HG02642 (cell line): Measurements from ENCODE around the gene DNAH2.

ENCODE experiments used
- ATAC-seq: cut with Tn5 transposase; IDR thresholded peaks from one replicate; pipeline ENCODE4 v1.9.1; 2021; ENCODE audit warnings: mild to moderate bottlenecking; ENCODE audit not compliant: unreplicated experiment, poor library complexity

Gene DNAH2

GRCh38 chr17:7716901-7717755 is at the start of gene DNAH2:
DNAH2 (plus strand) TSS chr17:7717744; CDS start chr17:7719735, 1,991 bp downstream.
- ATAC-seq = peak; percentile 48

GRCh38 chr17:7668482-7668881 is 49.1 kb upstream of the DNAH2 start:
- no peak for ATAC-seq

- ATAC-seq = no peak
Observed at GRCh38 chr17:7673239-7673638, 44.3 kb upstream of the DNAH2 start.

- no peak for ATAC-seq
Observed at GRCh38 chr17:7674934-7675333, 42.6 kb upstream of the DNAH2 start.

- no peak for ATAC-seq
Observed at GRCh38 chr17:7676533-7676932, 41.0 kb upstream of the DNAH2 start.

- no peak for ATAC-seq
Observed at GRCh38 chr17:7677388-7678067, 40.0 kb upstream of the DNAH2 start.

- ATAC-seq = no peak
Observed at GRCh38 chr17:7684851-7685532, 32.6 kb upstream of the DNAH2 start.

- ATAC-seq = peak; percentile 60
Observed at GRCh38 chr17:7685533-7686221, 31.9 kb upstream of the DNAH2 start.

GRCh38 chr17:7686222-7687071 is 31.1 kb upstream of the DNAH2 start:
- ATAC-seq = peak; percentile 54

GRCh38 chr17:7687072-7687907 is 30.3 kb upstream of the DNAH2 start, which contains the start of gene TP53:
TP53 (minus strand) TSS chr17:7687490; CDS start chr17:7676594, 10,896 bp downstream.
- ATAC-seq = peak; percentile 35

GRCh38 chr17:7687908-7688807 is 29.4 kb upstream of the DNAH2 start, which contains the start of gene WRAP53:
WRAP53 (plus strand) TSS chr17:7688477; CDS start chr17:7688649, 172 bp downstream.
- ATAC-seq = peak; percentile 71

- ATAC-seq = no peak
Observed at GRCh38 chr17:7688808-7689316, 28.7 kb upstream of the DNAH2 start.

GRCh38 chr17:7695586-7695985 is 22.0 kb upstream of the DNAH2 start:
- ATAC-seq = no peak

GRCh38 chr17:7697828-7698588 is 19.5 kb upstream of the DNAH2 start:
- ATAC-seq = no peak

GRCh38 chr17:7700510-7700909 is 17.0 kb upstream of the DNAH2 start:
- ATAC-seq = no peak

- ATAC-seq = no peak
Observed at GRCh38 chr17:7701681-7702080, 15.9 kb upstream of the DNAH2 start.

GRCh38 chr17:7702776-7703175 is 14.8 kb upstream of the DNAH2 start:
- ATAC-seq = no peak
